ENCODE data around the gene GOSR2. TPM values are rescaled to one million over a fixed set of nuclear protein-coding genes. Genes with fewer than 3 reads are reported as not detected.

The GOSR2 gene
- total and polyA plus RNA-seq, 2 of the 8 experiments (the other 6 are each of a cell fraction or from before 2014, with no cell fraction given) = 28.2 to 36.2 TPM

- CTCF ChIA-PET (ENCODE audit: partially characterized antibody) = interaction anchor here (0.6 to 2.3 kb wide), 5 partner anchors 10 to 136 kb away, joined by 3 to 8 read pairs (median 4); no protein-coding TSS in a partner anchor
- Histone ChIP-seq H3K4me1 (replicated peaks in 1 of 4; ENCODE audit: control insufficient read depth in 3 of 4, insufficient read depth in 4 of 4, low read length in 3 of 4) (peaks cover 8 to 18% (median 13%) of the 10 kb centered on the region in 4 experiments), H4K8ac (ENCODE audit: extremely low read depth, insufficient read depth, low read length) (peak within 1 kb of the TSS; percentile 26; the same call in 1 of the 2 replicates), H2BK5ac (ENCODE audit: low read depth, low read length) (0 out of 2 replicates have a peak within 1 kb of the TSS, but pooled peaks have one; percentile 21), H4K5ac (ENCODE audit: insufficient read length, low read depth, low read length) (no peak within 1 kb of the TSS), H3K79me1 (ENCODE audit: low read depth, low read length) (no peaks in the 10 kb centered on the region), H4K20me1 (replicated peaks in 1 of 2; ENCODE audit: control insufficient read depth in 1 of 2, insufficient read depth in 2 of 2, low read length in 2 of 2) (no peaks in the 10 kb centered on the region), H3K56ac (replicated peaks; ENCODE audit: insufficient read length, low read depth, low read length) (no peak within 1 kb of the TSS), H3K9me3 (ENCODE audit: insufficient read depth in 2 of 2, low read depth in 1 of 2, low read length in 1 of 2) (no peaks in the 10 kb centered on the region), H3K14ac (ENCODE audit: insufficient read length) (no peak within 1 kb of the TSS), H2BK120ac (replicated peaks; ENCODE audit: low read depth, low read length) (no peak within 1 kb of the TSS), H2BK15ac (ENCODE audit: low read length) (peak within 1 kb of the TSS; percentile 92; the same call in 1 of the 2 replicates), H3K4me3 (ENCODE audit: extremely low read depth in 1 of 4, insufficient read depth in 2 of 4, low read depth in 3 of 4, low read length in 4 of 4) (peak within 1 kb of the TSS; percentile 53 to 70 (median 65)), H3K27me3 (replicated peaks in 1 of 4; ENCODE audit: control insufficient read depth in 3 of 4, extremely low read depth in 1 of 4, insufficient read depth in 3 of 4, low read length in 3 of 4) (peaks cover 8 to 21% (median 21%) of the 10 kb centered on the region in 4 experiments), H4K91ac (replicated peaks; ENCODE audit: insufficient read length, low read length) (peak within 1 kb of the TSS; percentile 72), H3K18ac (ENCODE audit: extremely low read depth, low read length) (peak within 1 kb of the TSS; percentile 90), H3K79me2 (ENCODE audit: control insufficient read depth in 1 of 2, insufficient read depth in 2 of 2, low read length in 2 of 2) (no peaks in the 10 kb centered on the region), H2AFZ (ENCODE audit: low read length) (no peak within 1 kb of the TSS), H3K23me2 (ENCODE audit: low read depth, low read length) (peaks cover 17% of the 10 kb centered on the region), H2BK20ac (ENCODE audit: low read length) (peak within 1 kb of the TSS; percentile 34; the same call in 1 of the 2 replicates), H3K27ac (ENCODE audit: low read depth, low read length) (no peak within 1 kb of the TSS), H3K36me3 (ENCODE audit: control insufficient read depth in 2 of 4, insufficient read depth in 4 of 4, low read length in 3 of 4) (no peaks in the 10 kb centered on the region), H3K9ac (replicated peaks in 1 of 4; ENCODE audit: extremely low read depth in 1 of 4, low read depth in 3 of 4, low read length in 3 of 4) (peak within 1 kb of the TSS in 3 of 4 experiments; percentile 20 to 55 (median 35); a peak in 4 of 7 replicates), H2AK5ac (ENCODE audit: low read depth, low read length) (0 out of 2 replicates have a peak within 1 kb of the TSS, but pooled peaks have one; percentile 65), H2BK12ac (ENCODE audit: low read depth, low read length) (peak within 1 kb of the TSS; percentile 75; the same call in 1 of the 2 replicates), H3K4me2 (ENCODE audit: insufficient read depth in 1 of 2, low read depth in 2 of 2, low read length in 2 of 2) (peak within 1 kb of the TSS; percentile 91 to 99), H3K4ac (replicated peaks; ENCODE audit: insufficient read length, low read depth, low read length) (no peak within 1 kb of the TSS), H3K23ac (ENCODE audit: insufficient read length) (no peak within 1 kb of the TSS)
- WGBS, 2 experiments (ENCODE audit: extremely low coverage in 1 of 2, insufficient coverage in 1 of 2, insufficient read length in 1 of 2, insufficient replicate concordance in 2 of 2, low coverage in 1 of 2, low lambda C conversion rate in 2 of 2, missing lambda C conversion rate in 1 of 2) = 5% methylated on average over 28 of the region's 57 CpGs; no CpG with 5 or more reads in 1 of the 2 experiments
- DNase-seq (ENCODE audit: low read depth in 1 of 2, low spot score in 2 of 2) = peak in 1 of 2 experiments; percentile 77
- POLR2A ChIA-PET (ENCODE audit: partially characterized antibody) = interaction anchor here (0.5 to 4.1 kb wide), 3 partner anchors 34 to 221 kb away, joined by 3 to 24 read pairs (median 5); no protein-coding TSS in a partner anchor
- FAIRE-seq = no peak
- TF ChIP-seq SP1 (IDR thresholded peaks at IDR 0.05; ENCODE audit: low read depth, low read length) (no peak), ATF3 (IDR thresholded peaks at IDR 0.05; ENCODE audit: insufficient read depth, low read depth, low read length) (no peak), KDM1A (IDR thresholded peaks at IDR 0.05; ENCODE audit: borderline replicate concordance, low read length) (no peak)
Measured at GRCh38 chr17:46979147-46979863, 56.3 kb downstream of the GOSR2 start, which contains the start of gene RPRML. Gene RPRML (minus strand): TSS chr17:46979253. CDS start chr17:46979007, 246 bp downstream.
